HG03558 (cell line): ENCODE measurements around the gene UBTD2.
"Not testable (repeated sequence)": the region's sequence is repeated elsewhere in the genome, so short reads cannot be mapped to it uniquely, and the experiment has no call there.

Source experiments
- ATAC-seq: cut with Tn5 transposase; IDR thresholded peaks from one replicate; pipeline ENCODE4 v1.9.1; 2021; ENCODE audit warnings: moderate number of reproducible peaks; ENCODE audit not compliant: unreplicated experiment; ENCODE audit errors: extremely low read depth

The UBTD2 gene

DNA sequence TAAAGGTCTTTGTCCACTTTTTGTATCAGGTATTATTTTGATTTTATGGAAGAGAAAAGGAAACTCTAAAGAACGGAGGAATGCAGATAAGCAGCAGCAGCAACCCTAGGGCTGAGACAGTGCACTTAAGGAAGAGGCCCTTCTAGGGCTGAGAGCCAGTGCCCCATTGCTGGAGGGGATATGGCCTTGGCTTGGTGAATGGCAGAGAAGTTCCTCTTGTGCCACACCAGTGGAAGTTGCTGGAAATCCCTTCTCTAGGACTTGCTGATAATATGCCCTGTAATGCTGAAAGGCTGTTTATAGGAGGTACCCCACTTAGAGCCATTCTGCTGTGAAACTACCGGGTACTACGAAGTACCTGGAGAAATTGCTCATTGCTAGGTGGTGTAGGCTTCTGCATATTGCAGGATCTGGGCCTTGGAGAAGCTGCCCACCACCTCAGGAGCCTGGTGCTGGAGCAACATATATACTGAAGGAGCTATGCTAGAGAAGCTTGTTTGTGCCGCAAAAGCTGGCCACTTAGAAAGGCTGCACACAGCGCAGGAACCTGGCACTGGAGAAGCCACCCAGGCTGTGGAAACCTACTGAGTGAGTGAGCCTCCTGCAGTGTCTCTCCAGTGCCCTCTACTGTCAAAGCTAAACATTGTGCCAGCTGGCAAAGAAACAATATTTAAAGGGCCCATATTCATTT, 9.6 kb upstream of the UBTD2 start:
- ATAC-seq, result peak; percentile 59

DNA sequence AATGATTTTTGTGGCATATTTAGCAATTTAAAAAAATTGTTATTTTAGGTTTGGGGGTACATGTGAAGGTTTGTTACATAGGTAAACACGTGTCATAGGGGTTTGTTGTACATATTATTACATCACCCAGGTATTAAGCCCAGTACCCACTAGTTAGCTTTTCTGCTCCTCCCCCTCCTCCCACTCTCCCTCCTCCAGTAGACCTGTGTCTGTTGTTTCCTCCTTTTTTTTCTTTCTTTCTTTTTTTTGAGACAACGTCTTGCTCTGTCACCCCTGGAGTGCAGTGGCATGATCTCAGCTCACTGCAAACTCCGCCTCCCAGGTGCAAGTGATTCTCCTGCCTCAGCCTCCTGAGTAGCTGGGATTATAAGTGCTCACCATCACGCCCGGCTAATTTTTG, 8.3 kb upstream of the UBTD2 start:
- not testable (repeated sequence) for ATAC-seq

DNA sequence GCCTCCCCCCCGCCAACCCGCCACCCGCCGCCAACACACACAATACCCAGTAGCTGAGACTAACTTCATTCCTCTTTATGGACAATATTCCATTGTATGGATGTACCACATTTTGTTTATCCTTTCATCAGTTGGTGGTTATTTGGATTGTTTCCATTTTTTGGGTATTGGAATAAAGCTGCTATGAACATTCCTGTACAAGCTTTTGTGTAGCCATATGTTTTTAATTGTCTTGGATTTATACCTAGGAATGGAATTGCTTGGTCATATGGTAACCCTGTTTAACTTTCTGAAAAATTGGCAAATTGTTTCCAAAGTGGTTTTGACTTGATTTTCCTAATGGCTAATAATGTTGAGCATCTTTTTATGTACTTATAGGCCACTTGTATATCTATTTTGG, 4.9 kb upstream of the UBTD2 start:
- ATAC-seq, result no peak

DNA sequence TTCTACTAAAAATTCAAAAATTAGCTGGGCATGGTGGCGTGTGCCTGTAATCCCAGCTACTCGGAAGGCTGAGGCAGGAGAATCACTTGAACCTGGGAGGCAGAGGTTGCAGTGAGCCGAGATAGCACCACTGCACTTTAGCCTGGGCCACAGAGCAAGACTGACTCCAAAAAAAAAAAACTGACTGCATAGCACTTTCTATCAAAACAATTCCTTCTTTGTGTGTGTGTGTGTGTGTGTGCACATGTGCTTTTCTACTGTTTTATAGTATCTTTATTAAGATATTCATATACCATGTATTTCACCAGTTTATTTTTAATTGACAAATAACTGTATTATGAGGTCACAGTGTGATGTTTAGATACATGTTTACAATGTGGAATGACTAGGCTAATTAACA, 3.6 kb upstream of the UBTD2 start:
- ATAC-seq, result not testable (repeated sequence)

DNA sequence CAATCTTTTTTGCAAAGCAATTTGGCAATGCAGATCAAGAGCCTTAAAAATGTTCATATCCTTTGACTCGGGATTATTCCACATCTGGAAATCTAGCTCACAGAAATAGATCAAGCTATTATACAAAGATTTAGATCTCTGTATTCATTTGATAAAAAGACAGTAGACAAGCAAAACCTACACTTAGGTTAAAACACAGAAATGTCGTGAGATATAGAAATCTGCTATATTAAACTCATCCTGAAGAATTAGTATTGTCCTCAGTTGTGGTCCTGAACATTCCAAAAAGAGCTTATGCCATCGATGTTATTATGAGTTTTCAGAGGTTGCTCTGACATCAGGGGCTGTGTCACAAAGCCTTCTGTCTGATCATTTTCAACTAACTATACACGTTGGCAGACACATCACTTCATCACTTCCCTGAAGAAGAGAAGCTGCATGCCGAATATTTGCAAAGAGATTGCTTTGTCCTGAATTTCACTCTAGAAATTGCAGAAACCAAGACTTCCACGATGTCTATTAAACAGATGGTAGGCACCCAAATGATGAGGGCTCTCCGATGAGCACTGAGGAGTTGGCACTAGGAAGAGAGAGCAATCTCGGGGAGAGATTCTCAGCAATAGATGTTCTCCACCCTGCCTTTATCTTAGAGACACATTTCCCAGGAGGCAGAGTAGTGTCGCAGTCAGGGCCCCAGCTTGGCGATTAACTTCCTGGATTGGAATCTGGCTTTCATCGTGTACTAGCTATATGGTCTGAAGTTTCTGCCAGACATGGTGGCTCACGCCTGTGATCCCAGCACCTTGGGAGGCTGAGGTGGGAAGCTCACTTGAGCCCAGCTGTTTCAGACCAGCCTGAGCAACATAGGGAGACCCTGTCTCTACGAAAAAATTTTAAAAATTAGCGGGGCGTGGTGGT, 1.9 kb upstream of the UBTD2 start:
- ATAC-seq, result no peak

DNA sequence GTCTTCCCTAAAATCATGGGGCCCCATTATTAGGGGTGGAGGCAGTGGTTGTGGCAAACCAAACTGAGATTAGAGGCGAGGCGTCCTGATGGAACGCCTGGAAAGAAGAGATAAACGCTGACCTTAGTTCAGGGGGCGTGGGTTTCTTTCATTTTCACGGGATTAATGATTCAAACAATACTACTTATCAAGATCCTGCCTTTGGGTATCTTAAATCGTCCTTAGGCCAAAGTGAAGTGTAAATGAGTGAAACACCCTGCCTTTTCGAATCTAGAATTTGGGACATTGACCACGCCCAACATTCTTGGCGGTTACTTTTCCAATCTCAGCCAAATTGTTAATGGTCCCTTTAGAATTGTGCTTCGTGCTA, 1.0 kb upstream of the UBTD2 start:
- ATAC-seq, result no peak

DNA sequence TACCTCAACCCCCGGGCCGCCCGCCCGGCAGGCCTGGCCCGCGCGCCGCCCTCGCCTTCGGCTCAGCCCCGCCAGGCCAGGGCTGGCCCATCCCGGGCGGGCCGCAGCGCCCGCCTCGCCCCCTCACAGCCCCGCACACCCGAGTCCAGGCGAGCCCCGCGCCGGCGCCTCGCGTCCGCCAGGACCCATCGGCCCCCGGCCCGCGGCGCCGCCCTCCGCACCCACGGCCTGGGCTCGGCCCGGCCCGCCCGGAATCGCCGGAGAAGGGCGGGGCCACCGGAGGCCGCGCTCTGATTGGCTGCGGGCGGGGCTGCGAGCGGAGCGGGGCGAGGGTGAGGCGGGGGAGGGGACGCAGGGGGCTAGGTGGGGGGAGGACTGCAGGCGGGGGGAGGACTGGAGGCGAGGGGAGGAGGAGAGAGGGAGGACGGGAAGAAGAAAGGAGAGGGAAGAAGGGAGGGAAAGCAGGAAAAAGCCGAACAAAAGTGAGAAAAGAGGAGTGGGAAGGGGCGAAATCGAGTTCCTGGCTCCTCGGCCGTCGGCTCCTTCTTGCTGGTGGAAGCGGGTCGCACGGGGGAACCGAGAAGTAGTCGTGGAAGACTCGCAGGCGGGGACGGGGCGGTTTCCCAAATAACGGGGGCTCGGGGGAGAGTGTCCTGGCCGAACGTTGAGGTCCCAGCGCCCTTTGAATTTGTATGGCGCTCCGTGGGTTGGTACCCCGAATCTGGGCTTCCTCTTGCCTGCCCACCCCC, 472 bp upstream of the UBTD2 start:
- ATAC-seq, result peak; percentile 87

DNA sequence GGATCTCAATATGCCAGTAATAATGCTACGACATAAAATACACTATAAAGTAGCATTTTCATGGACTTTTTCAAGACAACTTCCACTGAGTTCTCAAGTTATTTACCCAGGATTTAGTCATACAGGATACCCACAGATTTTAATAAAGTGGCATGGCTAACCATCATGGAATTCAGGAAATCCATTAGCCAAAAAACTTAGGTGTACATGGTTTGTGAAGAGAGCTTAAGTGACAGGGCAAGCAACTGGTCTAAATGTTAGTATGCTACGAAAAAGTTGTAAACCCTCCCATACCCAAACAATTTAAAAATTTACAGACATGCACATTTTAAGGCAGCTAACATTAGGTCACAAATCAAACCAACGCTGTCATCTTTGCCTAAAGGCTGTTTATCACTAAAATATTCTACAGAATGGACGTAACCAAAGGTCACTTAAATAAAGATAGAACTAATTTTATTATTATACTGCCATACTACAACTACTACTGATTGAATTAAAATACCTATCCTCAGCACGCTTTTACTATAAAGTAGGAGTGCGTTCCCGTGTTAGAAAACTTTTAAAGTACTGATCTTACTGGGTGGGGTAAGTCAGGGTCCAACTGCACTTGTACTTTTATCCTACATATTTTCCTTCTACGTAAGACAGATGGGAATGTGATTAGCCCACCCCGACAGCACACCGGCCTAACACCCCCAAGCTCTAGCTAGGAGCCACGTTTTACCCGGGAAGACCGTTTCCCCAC, 1.1 kb downstream of the UBTD2 start:
- ATAC-seq, result no peak

DNA sequence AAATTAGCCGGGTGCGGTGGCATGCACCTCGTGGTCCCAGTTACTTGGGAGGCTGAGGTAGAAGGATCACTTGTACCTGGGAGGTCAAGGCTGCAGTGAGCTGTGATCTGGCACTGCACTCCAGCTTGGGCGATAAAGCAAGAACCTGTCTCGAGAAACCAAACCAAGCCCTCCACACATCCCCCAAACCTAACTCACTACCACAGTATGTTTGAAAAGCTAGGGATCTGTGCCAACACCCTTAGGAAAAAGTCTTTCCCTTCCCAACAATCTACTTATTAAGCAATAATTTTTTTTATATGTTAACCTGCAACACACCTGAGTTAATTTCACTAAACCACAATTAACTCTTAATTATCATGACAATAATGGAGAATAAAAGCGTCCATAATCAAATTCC, 2.2 kb downstream of the UBTD2 start:
- no peak for ATAC-seq

DNA sequence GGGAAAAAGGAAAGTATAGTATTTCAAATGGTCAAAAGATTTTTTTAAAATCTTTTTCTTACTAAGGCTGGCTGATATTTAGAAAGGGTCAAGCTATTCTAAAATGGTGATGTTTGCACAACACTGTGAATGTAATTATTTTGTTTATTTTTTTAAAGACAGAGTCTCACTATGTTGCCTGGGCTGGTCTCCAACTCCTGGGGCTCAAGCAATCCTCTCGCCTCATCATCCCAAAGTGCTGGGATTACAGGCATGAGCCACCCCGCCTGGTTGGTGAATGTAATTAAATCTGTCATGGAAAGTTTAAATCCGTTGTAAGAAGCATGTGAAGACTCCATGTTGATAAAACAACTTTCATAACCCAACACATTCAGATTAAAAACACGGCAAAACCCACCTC, 2.6 kb downstream of the UBTD2 start:
- no peak for ATAC-seq

DNA sequence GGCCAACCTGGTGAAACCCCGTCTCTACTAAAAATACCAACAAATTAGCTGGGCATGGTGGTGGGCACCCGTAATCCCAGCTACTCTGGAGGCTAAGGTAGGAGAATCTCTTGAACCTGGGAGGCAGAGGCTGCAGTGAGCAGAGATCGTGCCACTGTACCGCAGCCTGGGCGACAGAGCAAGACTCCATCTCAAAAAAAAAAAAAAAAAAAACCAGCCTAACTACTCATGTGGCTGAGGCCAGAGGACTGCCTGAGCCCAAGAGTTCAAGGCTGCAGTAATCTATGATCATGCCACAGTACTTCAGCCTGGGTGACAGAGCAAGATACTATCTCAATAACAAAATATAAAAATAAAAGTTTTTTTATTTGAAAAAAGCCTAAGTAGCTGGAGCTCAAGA, 3.2 kb downstream of the UBTD2 start:
- no peak for ATAC-seq

DNA sequence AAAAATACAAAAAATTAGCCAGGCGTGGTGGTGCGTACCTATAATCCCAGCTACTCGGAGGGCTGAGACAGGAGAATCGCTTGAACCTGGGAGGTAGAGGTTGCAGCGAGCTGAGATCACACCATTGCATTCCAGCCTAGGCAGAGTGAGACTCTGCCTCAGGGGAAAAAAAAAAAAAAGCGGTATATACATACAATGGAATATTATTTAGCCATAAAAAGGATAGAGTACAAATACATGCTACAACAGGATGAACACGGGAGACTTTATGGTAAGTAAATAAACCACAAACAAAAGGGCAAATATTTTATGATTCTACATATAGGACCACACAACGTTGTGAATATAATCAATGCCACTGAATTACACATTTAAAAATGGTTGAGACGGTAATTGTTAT, 5.2 kb downstream of the UBTD2 start:
- ATAC-seq, result no peak

DNA sequence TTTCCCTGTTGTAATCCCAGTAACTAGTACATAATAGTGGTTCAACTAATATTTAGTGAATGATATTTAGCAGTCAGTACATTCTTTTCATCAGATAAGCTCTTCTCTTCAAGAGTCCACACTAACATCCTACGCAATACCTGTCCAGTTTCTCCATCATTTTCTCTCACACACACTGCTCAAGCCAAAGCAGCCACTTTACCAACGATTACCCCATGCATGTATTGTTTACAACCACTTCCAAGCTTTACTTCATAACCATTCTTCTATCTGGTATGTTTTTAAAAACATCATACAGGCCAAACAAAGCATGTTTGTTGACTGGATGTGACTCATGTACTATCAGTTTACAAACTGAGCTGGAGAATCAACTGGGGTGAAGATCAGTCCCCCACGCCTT, 7.3 kb downstream of the UBTD2 start:
- no peak for ATAC-seq

DNA sequence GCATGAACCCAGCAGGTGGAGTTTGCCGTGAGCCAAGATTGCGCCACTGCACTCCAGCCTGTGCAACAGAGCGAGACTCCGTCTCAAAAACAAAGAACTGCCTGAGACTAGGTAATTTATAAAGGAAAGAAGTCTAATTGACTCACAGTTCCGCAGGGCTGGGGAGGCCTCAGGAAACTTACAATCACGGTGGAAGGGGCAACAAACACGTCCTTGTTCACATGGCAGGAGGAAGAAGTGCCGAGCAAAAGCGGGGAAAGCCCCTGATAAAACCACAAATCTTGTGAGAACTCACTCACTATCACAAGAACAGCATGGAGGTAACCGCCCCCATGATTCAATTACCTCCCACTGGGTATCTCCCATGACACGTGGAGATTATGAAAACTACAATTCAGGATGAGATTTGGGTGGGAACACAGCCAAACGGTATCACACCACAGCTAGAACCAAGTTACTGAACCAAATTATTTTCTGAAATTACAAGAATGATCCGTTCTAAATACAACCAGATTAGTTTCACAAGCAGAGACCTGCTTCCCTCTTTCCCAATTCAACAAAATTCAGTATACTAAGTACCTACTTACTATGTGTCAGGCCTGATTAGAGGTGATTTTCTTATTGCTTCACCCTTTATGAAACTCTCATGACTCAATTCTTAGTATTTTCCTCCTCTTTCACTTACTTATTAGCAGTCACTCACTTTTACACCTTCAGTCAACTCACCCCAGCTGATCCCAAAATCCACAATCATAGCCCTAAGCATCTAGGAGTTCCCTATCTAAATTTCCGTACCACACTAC, 8.4 kb downstream of the UBTD2 start:
- ATAC-seq, result no peak

DNA sequence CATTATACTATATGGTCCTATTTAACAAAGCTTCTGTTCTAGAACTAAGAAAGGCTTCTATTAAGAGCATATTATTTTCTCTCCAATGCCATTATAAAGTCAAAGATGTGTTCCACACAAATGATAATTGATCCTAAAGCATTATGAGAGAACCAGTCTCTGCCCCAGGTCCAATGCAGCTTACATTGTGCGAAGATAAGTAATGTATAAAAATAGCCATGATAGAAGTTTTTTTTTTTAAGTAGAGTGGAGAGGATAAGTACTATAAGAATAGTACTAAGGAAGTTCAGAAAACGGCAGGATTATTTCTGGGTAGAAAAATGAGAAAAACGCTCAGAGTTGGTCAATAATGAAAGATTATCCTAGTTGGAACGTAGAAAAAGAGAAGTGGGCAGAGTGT, 15.6 kb downstream of the UBTD2 start:
- no peak for ATAC-seq

DNA sequence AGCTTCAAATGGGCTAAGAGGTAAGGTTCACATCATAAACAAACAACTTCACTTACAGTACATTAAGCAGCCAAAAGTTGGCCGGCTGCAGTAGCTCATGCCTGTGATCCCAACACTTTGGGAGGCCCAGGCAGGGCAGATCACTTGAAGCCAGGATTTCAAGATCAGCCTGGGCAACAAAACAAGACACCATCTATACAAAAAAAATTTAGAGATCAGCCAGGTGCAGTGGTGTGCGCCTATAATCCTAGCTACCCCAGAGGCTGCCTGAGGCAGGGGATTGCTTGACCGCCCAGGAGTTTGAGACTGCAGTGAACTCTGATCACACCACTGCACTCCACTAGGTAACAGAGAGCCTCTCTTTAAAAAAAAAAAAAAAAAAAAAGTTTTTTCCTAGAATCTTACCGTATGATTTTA, 16.9 kb downstream of the UBTD2 start:
- no peak for ATAC-seq

DNA sequence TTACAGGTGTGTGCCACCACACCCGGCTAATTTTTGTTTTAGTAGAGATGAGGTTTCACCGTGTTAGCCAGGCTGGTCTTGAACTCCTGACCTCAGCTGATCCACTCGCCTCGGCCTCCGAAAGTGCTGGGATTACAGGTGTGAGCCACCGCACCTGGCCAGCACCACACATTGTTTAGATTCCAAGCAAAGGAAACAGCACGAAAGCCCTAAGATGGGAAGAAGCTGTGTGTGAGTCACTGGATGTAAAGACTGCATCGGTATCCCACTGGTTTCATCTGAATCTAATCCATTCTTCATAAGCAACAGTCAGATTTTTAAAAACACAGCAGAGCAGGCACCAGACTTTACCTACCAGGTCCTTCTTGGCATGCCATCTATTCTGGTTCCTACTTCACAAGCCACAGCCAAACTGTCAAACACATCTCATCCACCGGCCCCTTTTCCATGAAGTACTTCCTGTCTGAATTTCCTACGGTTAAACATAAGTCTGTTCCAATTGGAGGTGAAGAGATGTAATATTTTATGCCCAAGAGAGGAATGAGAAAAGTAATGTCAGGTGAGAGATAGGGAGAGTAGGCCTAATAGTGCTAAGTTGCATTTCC, 17.4 kb downstream of the UBTD2 start:
- ATAC-seq, result no peak

DNA sequence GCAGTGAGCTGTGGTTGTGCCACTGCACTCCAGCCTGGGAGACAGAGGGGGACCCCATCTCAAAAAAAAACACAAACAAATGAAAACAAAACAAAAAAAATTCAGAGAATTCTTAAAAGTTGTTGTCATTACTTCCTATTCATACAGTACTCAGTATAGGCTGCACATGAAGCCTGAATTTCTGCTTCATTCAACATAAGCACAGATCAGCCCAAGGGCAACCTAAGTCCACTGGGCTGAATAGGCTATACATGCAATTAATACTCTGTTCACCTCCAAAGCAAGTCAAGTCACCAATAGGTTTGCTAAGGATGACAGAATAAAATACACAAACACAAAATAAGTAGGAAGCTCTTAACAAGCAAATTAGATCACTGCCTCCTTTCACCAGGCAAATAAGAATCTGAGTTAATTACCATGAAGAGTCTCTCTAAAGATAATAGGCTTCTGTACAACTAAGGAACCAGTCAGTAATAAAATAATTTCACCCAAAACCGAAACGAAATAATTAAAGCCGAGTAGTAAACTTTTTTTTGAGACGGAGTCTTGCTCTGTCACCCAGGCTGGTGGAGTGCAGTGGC, 18.7 kb downstream of the UBTD2 start:
- ATAC-seq, result no peak

DNA sequence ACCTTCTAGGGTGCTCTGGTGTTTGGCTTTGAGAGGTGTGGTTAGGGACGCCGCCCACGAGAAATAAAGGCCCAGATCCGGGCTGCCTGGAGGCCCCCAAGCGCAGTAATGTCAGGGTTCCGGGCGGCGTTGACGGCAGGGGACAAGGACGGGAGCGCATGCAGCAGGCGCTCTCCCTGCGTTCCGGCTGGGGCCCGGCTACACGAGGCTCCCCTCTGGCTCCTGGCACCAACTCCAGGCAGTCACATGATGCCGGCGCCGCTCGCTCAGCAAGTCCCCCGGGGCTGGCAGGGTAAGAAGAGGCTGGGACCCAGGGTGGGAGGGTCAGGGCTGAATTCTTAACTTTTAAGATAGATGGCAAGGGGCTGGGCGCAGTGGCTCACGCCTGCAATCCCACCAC, 28.1 kb downstream of the UBTD2 start:
- no peak for ATAC-seq
